Endothelial cell (in vitro differentiated cells): ENCODE results near the gene SH2D1B. TPM values are rescaled to one million over a fixed set of nuclear protein-coding genes. Genes with fewer than 3 reads are reported as not detected.
"Not testable (repeated sequence)": the region's sequence is repeated elsewhere in the genome, so short reads cannot be mapped to it uniquely, and the experiment has no call there.

ENCODE experiments used
- DNase-seq: peaks from one replicate; pipeline ENCODE4 v3.0.0; 2021; ENCODE audit warnings: low spot score
- H3K27ac Mint-ChIP-seq: one replicate; pipeline ENCODE4 v1.8.0; 2021; ENCODE audit warnings: mixed read lengths, inconsistent platforms; ENCODE audit not compliant: unreplicated experiment
- H3K27me3 Mint-ChIP-seq: one replicate; pipeline ENCODE4 v1.8.0; 2021; ENCODE audit warnings: mild to moderate bottlenecking, moderate library complexity, mixed read lengths, inconsistent platforms; ENCODE audit not compliant: unreplicated experiment
- H3K36me3 Mint-ChIP-seq: one replicate; pipeline ENCODE4 v1.8.0; 2021; ENCODE audit warnings: mild to moderate bottlenecking, low read depth, mixed read lengths, inconsistent platforms; ENCODE audit not compliant: unreplicated experiment
- H3K4me1 Mint-ChIP-seq: one replicate; pipeline ENCODE4 v1.8.0; 2021; ENCODE audit warnings: mild to moderate bottlenecking, mixed read lengths, inconsistent platforms; ENCODE audit not compliant: unreplicated experiment
- H3K4me3 Mint-ChIP-seq: one replicate; pipeline ENCODE4 v1.8.0; 2021; ENCODE audit warnings: mild to moderate bottlenecking, mixed read lengths, inconsistent platforms; ENCODE audit not compliant: unreplicated experiment
- H3K9me3 Mint-ChIP-seq: one replicate; pipeline ENCODE4 v1.8.0; 2021; ENCODE audit warnings: mixed read lengths, inconsistent platforms; ENCODE audit not compliant: unreplicated experiment
- CTCF ChIP-seq: fragments of 200-600 bp; sonication (generic); IDR thresholded peaks from one replicate; pipeline ENCODE4 v1.5.0; 2021; ENCODE audit warnings: antibody characterized with exemption; ENCODE audit not compliant: unreplicated experiment
- total RNA-seq: library from RNA; stranded (reverse); fragmentation: NEBNext Ultra II Directional; extraction: Animal tissue kit (Norgen Biotek cat#: 25700); gene quantifications from one replicate; pipeline ENCODE4 v1.2.1, GENCODE V29; 2021; ENCODE audit not compliant: unreplicated experiment

The SH2D1B gene
- total RNA-seq, 1 donor from 2014 or later = not detected

- Mint-ChIP-seq H3K4me1 (peaks cover 2% of the 10 kb centered on the region), H3K36me3 (no peaks in the 10 kb centered on the region), H3K27ac (no peak overlapping the region), H3K4me3 (no peak overlapping the region), H3K9me3 (no peaks in the 10 kb centered on the region), H3K27me3 (peaks cover 1% of the 10 kb centered on the region)
- no peak for DNase-seq
- TF ChIP-seq CTCF = no peak
Measured at GRCh38 chr1:162444903-162445302, 33.0 kb upstream of the SH2D1B start.

GRCh38 chr1:162432977-162433713 is 21.2 kb upstream of the SH2D1B start:
- not testable (repeated sequence) for H3K36me3 Mint-ChIP-seq, H3K27ac Mint-ChIP-seq, H3K4me3 Mint-ChIP-seq, H3K27me3 Mint-ChIP-seq, DNase-seq, H3K4me1 Mint-ChIP-seq, H3K9me3 Mint-ChIP-seq

- no peaks in the 10 kb centered on the region for H3K9me3 Mint-ChIP-seq
- TF ChIP-seq CTCF = no peak
- no peak for DNase-seq
- no peaks in the 10 kb centered on the region for H3K4me1 Mint-ChIP-seq
- no peaks in the 10 kb centered on the region for H3K36me3 Mint-ChIP-seq
- no peak overlapping the region for H3K27ac Mint-ChIP-seq
- no peak overlapping the region for H3K4me3 Mint-ChIP-seq
- H3K27me3 Mint-ChIP-seq = no peaks in the 10 kb centered on the region
Measured at GRCh38 chr1:162430583-162430982, 18.6 kb upstream of the SH2D1B start.

- H3K27ac Mint-ChIP-seq = no peak overlapping the region
- H3K4me1 Mint-ChIP-seq = no peaks in the 10 kb centered on the region
- no peaks in the 10 kb centered on the region for H3K36me3 Mint-ChIP-seq
- DNase-seq = no peak
- H3K4me3 Mint-ChIP-seq = no peak overlapping the region
- H3K27me3 Mint-ChIP-seq = no peaks in the 10 kb centered on the region
- TF ChIP-seq CTCF = no peak
- no peaks in the 10 kb centered on the region for H3K9me3 Mint-ChIP-seq
Measured at GRCh38 chr1:162422662-162423375, 10.9 kb upstream of the SH2D1B start.

GRCh38 chr1:162421258-162422164 is 9.6 kb upstream of the SH2D1B start:
- no peaks in the 10 kb centered on the region for H3K9me3 Mint-ChIP-seq
- H3K27me3 Mint-ChIP-seq = peaks cover 1% of the 10 kb centered on the region
- TF ChIP-seq CTCF = no peak
- DNase-seq = no peak
- H3K4me3 Mint-ChIP-seq = no peak overlapping the region
- H3K4me1 Mint-ChIP-seq = no peaks in the 10 kb centered on the region
- H3K27ac Mint-ChIP-seq = no peak overlapping the region
- no peaks in the 10 kb centered on the region for H3K36me3 Mint-ChIP-seq
